ENCODE data around the gene NUDT3. TPM values are rescaled to one million over a fixed set of nuclear protein-coding genes. Genes with fewer than 3 reads are reported as not detected.
"Not testable (repeated sequence)": the region's sequence is repeated elsewhere in the genome, so short reads cannot be mapped to it uniquely, and the experiment has no call there.

Gene NUDT3
- total and polyA plus RNA-seq, 4 donors: 15.5 to 50.2 (median 33.6) TPM

DNA sequence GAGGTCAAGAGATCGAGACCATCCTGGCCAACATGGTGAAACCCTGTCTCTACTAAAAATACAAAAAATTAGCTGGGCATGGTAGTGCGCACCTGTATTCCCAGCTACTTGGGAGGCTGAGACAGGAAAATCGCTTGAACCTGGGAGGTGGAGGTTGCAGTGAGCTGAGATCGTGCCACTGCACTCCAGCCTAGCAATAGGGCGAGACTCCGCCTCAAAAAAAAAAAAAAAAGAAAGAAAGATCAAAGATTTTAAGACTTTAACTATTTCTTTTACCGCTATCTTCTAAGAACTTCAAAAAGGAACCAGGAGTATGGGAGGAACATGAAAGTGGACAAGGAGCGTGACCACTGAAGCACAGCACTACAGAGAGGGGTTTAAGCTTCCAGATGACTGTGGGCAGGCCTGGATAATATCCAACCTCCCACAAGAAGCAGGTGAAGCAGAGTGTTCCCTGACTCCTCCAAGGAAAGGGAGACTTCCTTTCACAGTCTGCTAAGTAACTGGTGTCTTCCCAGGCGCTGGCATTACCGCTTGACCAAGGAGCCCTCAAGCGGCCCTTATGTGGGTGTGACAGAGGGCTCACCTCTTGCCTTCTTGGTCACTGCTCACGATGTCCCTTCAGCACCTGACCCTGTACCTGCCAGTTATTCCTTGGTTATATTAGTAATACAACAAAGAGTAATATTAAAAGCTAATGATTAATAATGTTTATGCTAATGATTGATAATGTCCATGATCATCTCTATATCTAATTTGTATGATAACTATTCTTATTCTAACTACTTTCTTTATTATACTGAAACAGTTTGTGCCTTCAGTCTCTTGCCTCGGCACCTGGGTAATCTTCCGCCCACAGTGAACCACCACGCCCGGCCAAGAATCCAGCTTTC, 64.9 kb downstream of the NUDT3 start:
- DNase-seq; H3K27ac ChIP-seq (ENCODE audit: low read depth in 1 of 2, low read length in 2 of 2); intact Hi-C loops (cut with DNase I); H3K9me3 ChIP-seq (ENCODE audit: control insufficient read depth, low read length); H3K36me3 ChIP-seq (ENCODE audit: control insufficient read depth in 1 of 2, insufficient read depth in 2 of 2, low read length in 1 of 2); H3K27me3 ChIP-seq (ENCODE audit: control insufficient read depth in 1 of 2, insufficient read depth in 2 of 2, low read length in 1 of 2); ATAC-seq (ENCODE audit: low FRiP score); H3K4me1 ChIP-seq (ENCODE audit: control insufficient read depth in 1 of 2, insufficient read depth in 2 of 2, low read length in 2 of 2); H3K4me3 ChIP-seq (ENCODE audit: low read length in 2 of 2): not testable (repeated sequence)
- 96 to 98% methylated on average over 16 of the region's 16 CpGs for WGBS, 2 donors

DNA sequence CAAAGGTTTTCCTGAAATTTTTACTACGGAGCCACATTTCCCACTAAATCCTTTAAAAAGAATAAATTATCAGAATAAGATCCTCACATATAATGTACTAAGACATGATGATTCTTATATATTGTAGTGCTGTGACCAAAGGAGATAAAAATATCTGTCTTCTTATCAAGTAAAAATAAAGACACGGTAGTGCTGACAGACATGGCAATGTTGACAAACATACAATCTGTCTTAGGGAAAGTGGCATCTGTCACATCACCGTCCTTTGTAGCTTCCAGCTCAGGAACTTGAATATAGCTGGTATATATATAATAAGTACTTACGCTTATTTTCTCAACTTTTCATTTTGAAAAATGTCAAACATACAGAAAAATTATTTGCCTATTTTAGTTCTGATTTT, 66.8 kb downstream of the NUDT3 start:
- no peak overlapping the region for H3K4me3 ChIP-seq (ENCODE audit: low read length in 2 of 2)
- H3K4me1 ChIP-seq (ENCODE audit: control insufficient read depth in 1 of 2, insufficient read depth in 2 of 2, low read length in 2 of 2): no peaks in the 10 kb centered on the region
- ATAC-seq (ENCODE audit: low FRiP score) (no peak), DNase-seq (no peak)
- WGBS, 2 donors: 84 to 86% methylated on average over 4 of the region's 4 CpGs
- no peaks in the 10 kb centered on the region for H3K9me3 ChIP-seq (ENCODE audit: control insufficient read depth, low read length)
- H3K27me3 ChIP-seq (ENCODE audit: control insufficient read depth in 1 of 2, insufficient read depth in 2 of 2, low read length in 1 of 2): no peaks in the 10 kb centered on the region
- H3K27ac ChIP-seq (ENCODE audit: low read depth in 1 of 2, low read length in 2 of 2): no peak overlapping the region
- intact Hi-C loops (cut with DNase I): no loop called here
- H3K36me3 ChIP-seq (ENCODE audit: control insufficient read depth in 1 of 2, insufficient read depth in 2 of 2, low read length in 1 of 2): peaks cover 0 to 3% of the 10 kb centered on the region in 2 donors

DNA sequence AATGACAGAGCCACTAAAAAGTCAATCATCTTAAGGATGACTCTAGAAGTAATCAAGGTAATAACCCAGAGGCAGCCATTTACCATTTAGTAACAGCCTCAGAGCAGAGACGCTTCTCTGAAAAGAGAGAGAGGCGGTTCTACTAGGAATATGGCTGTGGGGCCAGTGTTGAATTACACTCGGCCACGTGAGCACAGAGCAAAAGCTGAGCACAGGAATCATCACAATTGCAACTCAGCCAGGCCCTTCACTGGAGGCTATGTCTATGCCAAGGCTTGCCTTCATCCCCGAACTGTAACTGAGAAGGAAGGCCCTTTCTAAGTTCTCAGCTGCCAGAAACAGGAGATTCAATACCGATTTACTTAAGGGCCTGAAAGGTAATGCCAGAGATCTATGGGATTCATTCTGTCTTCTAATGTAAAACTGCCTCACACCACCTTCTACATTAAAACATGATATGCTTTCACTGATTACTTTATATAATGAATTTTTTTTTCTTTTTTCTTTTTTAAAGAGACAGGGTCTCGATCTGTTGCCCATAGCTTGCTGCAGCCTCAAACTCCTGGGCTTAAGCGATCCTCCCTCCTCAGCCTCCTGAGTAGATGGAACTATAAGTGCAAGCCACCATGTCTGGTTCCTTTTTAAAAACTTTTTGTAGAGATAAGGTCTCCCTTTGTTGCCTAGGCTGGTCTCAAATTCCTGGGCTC, 67.6 kb downstream of the NUDT3 start:
- intact Hi-C loops (cut with DNase I): no loop called here
- H3K27me3 ChIP-seq (ENCODE audit: control insufficient read depth in 1 of 2, insufficient read depth in 2 of 2, low read length in 1 of 2): no peaks in the 10 kb centered on the region
- no peaks in the 10 kb centered on the region for H3K4me1 ChIP-seq (ENCODE audit: control insufficient read depth in 1 of 2, insufficient read depth in 2 of 2, low read length in 2 of 2)
- ATAC-seq (ENCODE audit: low FRiP score): peak; percentile 68
- H3K36me3 ChIP-seq (ENCODE audit: control insufficient read depth in 1 of 2, insufficient read depth in 2 of 2, low read length in 1 of 2): peaks cover 0 to 3% of the 10 kb centered on the region in 2 donors
- H3K4me3 ChIP-seq (ENCODE audit: low read length in 2 of 2): no peak overlapping the region
- peak in 1 of 2 donors; percentile 59 for DNase-seq
- H3K27ac ChIP-seq (ENCODE audit: low read depth in 1 of 2, low read length in 2 of 2): peak overlapping the region in 1 of 2 donors; percentile 17
- H3K9me3 ChIP-seq (ENCODE audit: control insufficient read depth, low read length): no peaks in the 10 kb centered on the region
- WGBS, 2 donors: 32 to 34% methylated on average over 8 of the region's 8 CpGs

DNA sequence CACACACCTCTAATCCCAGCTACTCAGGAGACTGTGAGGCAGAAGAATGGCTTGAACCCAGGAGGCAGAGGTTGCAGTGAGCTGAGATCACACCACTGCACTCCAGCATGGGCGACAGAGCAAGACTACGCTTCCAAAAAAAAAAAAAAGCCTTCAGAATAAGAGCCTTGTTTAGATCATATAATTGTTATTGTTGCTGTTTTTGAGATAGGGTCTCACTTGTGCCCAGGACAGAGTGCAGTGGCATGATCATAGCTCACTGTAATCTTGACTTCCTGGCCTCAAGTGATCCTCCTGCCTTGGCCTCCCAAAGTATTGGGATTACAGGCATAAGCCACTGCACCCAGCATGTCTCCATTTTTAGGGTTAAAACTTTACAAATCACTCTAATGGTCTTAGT, 68.2 kb downstream of the NUDT3 start:
- H3K4me1 ChIP-seq (ENCODE audit: control insufficient read depth in 1 of 2, insufficient read depth in 2 of 2, low read length in 2 of 2); DNase-seq; ATAC-seq (ENCODE audit: low FRiP score); intact Hi-C loops (cut with DNase I); H3K9me3 ChIP-seq (ENCODE audit: control insufficient read depth, low read length); H3K27me3 ChIP-seq (ENCODE audit: control insufficient read depth in 1 of 2, insufficient read depth in 2 of 2, low read length in 1 of 2); H3K36me3 ChIP-seq (ENCODE audit: control insufficient read depth in 1 of 2, insufficient read depth in 2 of 2, low read length in 1 of 2); H3K4me3 ChIP-seq (ENCODE audit: low read length in 2 of 2); H3K27ac ChIP-seq (ENCODE audit: low read depth in 1 of 2, low read length in 2 of 2): not testable (repeated sequence)
- 79 to 88% methylated on average over 2 of the region's 2 CpGs for WGBS, 2 donors

DNA sequence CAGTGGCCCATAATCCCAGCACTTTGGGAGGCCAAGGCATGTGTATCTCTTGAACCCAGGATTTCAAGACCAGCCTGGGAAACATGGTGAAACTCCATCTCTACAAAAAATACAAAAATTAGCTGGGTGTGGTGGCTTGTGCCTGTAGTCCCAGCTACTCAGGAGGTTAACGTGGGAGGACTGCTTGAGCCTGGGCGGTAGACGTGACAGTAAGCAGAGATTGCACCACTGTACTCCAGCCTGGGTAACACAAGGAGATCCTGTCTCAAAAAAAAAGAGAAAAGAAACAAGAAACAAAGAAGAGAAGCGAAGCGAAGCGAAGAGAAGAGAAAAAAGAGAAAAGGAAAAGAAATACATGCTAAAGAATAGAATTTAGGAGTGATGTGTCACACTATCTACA, 69.2 kb downstream of the NUDT3 start:
- no peaks in the 10 kb centered on the region for H3K9me3 ChIP-seq (ENCODE audit: control insufficient read depth, low read length)
- peaks cover 0 to 3% of the 10 kb centered on the region in 2 donors for H3K36me3 ChIP-seq (ENCODE audit: control insufficient read depth in 1 of 2, insufficient read depth in 2 of 2, low read length in 1 of 2)
- H3K27me3 ChIP-seq (ENCODE audit: control insufficient read depth in 1 of 2, insufficient read depth in 2 of 2, low read length in 1 of 2): no peaks in the 10 kb centered on the region
- H3K27ac ChIP-seq (ENCODE audit: low read depth in 1 of 2, low read length in 2 of 2): no peak overlapping the region
- H3K4me3 ChIP-seq (ENCODE audit: low read length in 2 of 2): no peak overlapping the region
- peaks cover 0 to 4% of the 10 kb centered on the region in 2 donors for H3K4me1 ChIP-seq (ENCODE audit: control insufficient read depth in 1 of 2, insufficient read depth in 2 of 2, low read length in 2 of 2)
- DNase-seq: no peak
- no peak for ATAC-seq (ENCODE audit: low FRiP score)
- 95 to 97% methylated on average over 6 of the region's 6 CpGs for WGBS, 2 donors
- intact Hi-C loops (cut with DNase I): no loop called here

DNA sequence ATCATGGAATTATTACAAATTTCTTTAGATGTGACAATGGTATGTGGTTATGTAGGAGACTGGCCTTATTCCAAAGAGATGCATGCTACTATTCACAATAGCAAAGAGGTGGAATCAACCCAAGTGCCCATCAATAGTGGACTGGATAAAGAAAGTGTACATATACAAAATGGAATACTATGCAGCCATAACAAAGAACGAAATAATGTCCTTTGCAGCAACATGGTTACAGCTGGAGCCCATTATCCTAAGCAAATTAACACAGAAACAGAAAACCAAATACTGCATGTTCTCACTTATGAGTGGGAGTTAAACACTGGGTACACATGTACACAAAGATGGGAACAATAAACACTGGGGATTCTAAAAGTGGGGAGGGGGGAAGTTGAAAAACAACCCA, 69.7 kb downstream of the NUDT3 start:
- ATAC-seq (ENCODE audit: low FRiP score): no peak
- Histone ChIP-seq H3K27me3 (ENCODE audit: control insufficient read depth in 1 of 2, insufficient read depth in 2 of 2, low read length in 1 of 2) (no peaks in the 10 kb centered on the region), H3K4me1 (ENCODE audit: control insufficient read depth in 1 of 2, insufficient read depth in 2 of 2, low read length in 2 of 2) (peaks cover 0 to 4% of the 10 kb centered on the region in 2 donors), H3K36me3 (ENCODE audit: control insufficient read depth in 1 of 2, insufficient read depth in 2 of 2, low read length in 1 of 2) (peaks cover 0 to 3% of the 10 kb centered on the region in 2 donors), H3K9me3 (ENCODE audit: control insufficient read depth, low read length) (no peaks in the 10 kb centered on the region), H3K4me3 (ENCODE audit: low read length in 2 of 2) (no peak overlapping the region), H3K27ac (ENCODE audit: low read depth in 1 of 2, low read length in 2 of 2) (no peak overlapping the region)
- intact Hi-C loops (cut with DNase I): no loop called here
- DNase-seq: no peak
- 95 to 97% methylated on average over 1 of the region's 1 CpG for WGBS, 2 donors

DNA sequence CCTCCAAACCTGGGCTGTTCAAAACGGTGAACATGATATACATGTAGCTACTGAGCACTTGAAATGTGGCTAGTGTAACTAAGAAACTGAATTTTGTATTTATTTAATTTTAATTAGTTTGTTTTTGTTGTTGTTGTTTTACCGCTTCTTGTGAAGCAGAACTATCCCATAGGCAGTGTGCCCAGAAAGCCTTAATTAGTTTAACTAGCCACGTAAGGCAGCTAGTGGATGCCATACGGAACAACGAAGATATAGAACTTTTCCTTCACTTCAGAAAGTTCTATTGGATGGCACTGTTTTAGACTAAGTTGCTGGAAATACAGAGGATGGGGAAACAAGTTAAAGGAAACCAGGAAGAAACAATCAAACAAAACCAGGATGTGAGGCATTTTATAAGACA, 70.6 kb downstream of the NUDT3 start:
- Histone ChIP-seq H3K27ac (ENCODE audit: low read depth in 1 of 2, low read length in 2 of 2) (no peak overlapping the region), H3K4me3 (ENCODE audit: low read length in 2 of 2) (no peak overlapping the region), H3K27me3 (ENCODE audit: control insufficient read depth in 1 of 2, insufficient read depth in 2 of 2, low read length in 1 of 2) (no peaks in the 10 kb centered on the region), H3K4me1 (ENCODE audit: control insufficient read depth in 1 of 2, insufficient read depth in 2 of 2, low read length in 2 of 2) (peaks cover 0 to 6% of the 10 kb centered on the region in 2 donors), H3K9me3 (ENCODE audit: control insufficient read depth, low read length) (no peaks in the 10 kb centered on the region), H3K36me3 (ENCODE audit: control insufficient read depth in 1 of 2, insufficient read depth in 2 of 2, low read length in 1 of 2) (peaks cover 0 to 3% of the 10 kb centered on the region in 2 donors)
- no peak for DNase-seq
- intact Hi-C loops (cut with DNase I): no loop called here
- WGBS, 2 donors: 92 to 96% methylated on average over 5 of the region's 5 CpGs
- no peak for ATAC-seq (ENCODE audit: low FRiP score)

DNA sequence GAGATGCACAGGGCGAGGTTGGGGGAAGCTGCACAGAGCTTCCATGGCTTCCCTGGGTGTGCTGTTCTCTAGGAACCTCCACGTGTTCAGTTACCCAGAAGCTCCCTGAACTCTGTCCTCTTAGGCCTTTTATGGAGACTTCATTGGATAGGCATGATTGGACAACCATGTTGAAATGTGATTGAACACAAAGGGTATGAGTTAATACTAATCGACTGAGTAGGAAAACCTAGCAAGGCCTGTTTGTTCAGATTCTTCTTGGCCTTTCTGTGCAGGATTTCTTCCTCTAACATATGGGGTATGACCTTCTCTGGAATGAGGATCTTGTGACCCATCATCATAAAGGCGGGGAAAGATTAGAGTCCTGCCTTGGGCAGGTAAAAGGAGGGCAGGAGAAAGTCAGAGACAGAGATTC, 73.0 kb downstream of the NUDT3 start:
- 91% methylated on average over 4 of the region's 4 CpGs for WGBS, 2 donors
- H3K4me1 ChIP-seq (ENCODE audit: control insufficient read depth in 1 of 2, insufficient read depth in 2 of 2, low read length in 2 of 2): peaks cover 0 to 6% of the 10 kb centered on the region in 2 donors
- no peaks in the 10 kb centered on the region for H3K9me3 ChIP-seq (ENCODE audit: control insufficient read depth, low read length)

More for the DNA sequence above, 73.0 kb downstream of the NUDT3 start:
- no peak overlapping the region for H3K27ac ChIP-seq (ENCODE audit: low read depth in 1 of 2, low read length in 2 of 2)
- no peak for ATAC-seq (ENCODE audit: low FRiP score)
- peaks cover 0 to 3% of the 10 kb centered on the region in 2 donors for H3K36me3 ChIP-seq (ENCODE audit: control insufficient read depth in 1 of 2, insufficient read depth in 2 of 2, low read length in 1 of 2)
- H3K4me3 ChIP-seq (ENCODE audit: low read length in 2 of 2): no peak overlapping the region
- intact Hi-C loops (cut with DNase I): loop anchor here in 1 of 2 donors (5.0 kb wide), 1 partner anchor 67 kb away; no protein-coding TSS in a partner anchor
- no peaks in the 10 kb centered on the region for H3K27me3 ChIP-seq (ENCODE audit: control insufficient read depth in 1 of 2, insufficient read depth in 2 of 2, low read length in 1 of 2)
- DNase-seq: no peak

Measured in aorta (tissue), 5 donors.